Measurements from ENCODE around the gene MRPS23.
"Not testable (repeated sequence)": the region's sequence is repeated elsewhere in the genome, so short reads cannot be mapped to it uniquely, and the experiment has no call there.

The MRPS23 gene

DNA sequence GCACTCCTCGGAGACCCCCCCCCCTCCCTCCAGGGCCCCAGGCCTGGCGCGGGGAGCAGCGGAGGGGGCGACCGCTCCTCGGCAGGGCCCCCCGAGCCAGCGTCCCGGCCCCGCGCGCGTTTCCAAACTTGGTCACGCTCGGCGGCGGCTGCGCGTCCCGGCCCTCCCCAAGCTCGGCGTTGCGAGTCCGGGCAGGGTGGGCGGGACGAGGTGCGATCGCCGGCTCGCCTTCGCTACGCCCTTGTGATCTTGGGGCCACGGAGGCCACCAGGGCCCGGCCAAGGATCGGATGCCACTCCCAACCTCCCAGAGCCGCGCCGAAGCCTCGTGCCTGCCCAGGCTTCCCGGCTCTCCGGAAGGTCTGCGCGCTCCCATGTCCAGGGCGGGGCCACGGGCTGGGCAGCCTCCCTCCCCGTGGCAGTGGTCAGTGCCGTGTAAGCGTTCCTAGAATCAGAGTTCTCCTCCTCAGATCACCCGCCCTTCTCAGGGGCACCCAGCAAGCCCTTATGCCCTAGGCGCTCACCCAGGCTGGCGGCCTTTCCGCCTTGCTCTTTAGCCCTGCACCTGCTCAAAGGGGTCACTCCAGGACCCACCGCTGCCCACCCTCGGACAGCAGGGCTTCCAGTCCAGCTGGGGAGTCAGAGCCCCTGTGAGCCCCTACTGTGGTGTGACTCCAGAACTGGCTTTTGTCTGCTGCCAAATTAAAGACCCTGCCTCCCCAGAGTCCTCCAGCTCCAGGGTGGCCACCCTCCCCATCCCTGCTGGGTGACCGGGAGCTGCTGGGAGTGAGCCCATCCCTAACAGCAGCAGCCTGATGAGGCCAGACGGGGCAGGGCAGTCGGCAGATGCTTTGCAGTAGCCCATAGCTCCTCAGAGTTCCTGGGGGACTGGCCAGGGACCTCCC is 12.2 kb upstream of the MRPS23 start:
- DNase-seq: no peak

DNA sequence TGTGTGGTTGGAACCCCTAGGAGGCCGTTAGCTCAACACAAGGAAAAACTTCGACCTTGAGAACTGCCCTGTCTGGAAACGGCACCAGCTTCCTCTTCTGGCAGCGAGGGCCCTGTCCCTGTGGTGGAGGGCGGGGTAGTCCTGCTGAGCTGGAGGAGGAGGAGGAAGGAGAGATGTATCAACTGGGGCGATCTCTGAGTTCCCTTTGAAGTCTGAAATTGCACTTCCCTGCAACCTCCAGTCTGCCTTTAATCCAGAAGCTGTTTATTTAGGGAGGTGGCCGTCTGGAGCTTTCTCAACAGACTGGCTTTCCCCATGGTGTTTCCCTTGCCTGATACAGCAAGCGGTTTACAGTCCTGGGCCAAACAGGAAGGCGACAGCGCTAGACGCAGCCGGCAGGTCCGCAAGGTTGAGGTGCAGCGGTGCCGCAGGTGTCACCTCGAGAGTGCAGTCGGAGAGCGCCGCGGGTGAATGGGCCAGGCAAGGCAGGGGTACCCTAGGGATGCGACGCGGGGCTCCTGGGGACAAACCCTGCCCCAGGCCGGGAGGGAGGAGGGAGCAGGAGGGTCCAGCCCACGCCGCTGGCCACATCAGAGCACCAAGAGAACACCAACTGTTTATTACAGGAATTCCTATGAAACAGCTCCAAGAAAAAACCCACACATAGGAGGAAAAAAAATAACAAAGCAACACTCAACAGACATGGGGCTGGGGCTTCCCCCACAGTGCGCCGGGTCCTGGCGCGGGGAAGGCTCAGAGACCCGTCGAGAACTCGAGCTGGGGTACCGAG is 11.4 kb upstream of the MRPS23 start:
- no peak for DNase-seq

DNA sequence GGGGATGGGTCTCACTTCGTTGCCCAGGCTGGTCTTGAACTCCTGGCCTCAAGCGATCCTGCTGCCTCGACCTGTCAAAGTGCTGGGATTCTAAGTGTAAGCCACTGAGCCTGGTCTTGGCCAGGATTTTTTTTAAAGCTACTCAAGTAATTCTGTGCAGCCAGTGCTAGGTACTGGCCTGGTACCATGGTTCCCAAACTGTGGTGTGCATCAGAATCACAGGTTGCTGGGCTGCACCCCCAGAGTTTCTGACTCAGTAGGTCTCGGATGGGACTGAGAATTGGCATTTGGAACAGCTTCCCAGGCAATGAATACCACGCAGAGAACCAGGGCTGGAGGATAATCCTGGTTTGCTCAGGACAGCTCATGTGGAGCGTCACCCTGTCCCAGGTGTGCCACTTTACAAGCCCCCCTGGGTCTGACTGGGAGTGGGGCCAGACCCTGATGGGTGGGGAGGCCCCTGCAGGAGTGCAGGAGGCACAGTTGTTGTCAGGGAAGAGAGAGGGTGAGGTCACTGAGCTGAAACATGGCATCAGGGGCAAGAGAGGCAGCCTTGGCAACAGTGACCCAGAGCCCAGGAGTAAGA is 10.7 kb upstream of the MRPS23 start:
- DNase-seq: no peak

DNA sequence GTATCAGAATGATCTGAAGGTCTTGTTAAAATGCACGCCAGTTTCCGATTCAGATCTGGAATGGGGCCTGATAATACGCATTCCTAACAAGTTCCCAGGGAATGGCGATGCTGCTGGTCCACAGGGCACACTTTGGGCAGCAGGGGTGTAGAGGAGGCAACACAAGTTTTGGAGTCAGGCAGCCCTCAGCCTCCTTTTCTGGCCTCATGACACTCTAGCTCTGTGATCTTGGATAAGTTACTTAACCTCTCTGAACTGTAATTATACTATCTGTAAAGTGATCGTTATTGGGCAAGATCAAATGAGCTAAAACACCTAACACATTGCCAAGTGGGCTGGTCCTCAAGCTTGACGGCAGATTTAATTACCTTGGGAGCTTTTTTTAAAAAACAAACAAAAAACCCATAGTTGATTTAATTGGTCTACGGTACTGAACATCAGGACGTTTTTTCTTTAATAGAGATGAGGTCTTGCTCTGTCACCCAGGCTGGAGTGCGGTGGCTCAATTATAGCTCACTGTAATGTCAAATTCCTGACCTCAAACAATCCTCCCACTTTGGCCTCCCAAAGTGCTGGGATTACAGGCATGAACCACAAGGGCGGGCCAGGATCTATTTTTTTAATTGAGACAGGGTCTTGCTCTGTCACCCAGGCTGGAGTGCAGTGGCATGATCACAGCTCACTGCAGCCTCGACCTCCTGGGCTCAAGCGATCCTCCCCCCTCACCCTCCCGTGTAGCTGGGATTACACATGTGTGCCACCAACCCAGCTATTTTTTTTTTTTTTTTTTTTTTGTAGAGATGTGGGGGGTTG is 10.0 kb upstream of the MRPS23 start:
- no peak for DNase-seq

DNA sequence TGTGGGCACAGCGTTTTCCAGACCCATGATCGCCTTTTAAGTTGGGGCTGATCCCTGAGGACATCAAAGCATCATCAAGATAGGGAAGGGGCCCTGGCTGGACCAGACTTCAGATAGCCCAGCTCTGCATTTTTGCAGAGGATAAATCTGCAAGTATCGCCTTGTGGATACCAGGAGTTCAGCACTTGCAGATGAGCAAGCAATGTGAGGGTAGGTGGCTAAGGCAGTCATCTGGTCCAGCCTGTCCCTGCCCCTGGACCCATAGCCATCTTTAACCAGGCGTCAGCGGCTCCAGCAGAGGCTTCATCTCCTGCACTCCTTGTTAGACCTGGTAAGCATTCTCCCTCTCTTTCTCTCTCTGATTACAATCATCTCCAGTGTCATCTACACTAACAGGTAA is 9.0 kb upstream of the MRPS23 start:
- DNase-seq: no peak

DNA sequence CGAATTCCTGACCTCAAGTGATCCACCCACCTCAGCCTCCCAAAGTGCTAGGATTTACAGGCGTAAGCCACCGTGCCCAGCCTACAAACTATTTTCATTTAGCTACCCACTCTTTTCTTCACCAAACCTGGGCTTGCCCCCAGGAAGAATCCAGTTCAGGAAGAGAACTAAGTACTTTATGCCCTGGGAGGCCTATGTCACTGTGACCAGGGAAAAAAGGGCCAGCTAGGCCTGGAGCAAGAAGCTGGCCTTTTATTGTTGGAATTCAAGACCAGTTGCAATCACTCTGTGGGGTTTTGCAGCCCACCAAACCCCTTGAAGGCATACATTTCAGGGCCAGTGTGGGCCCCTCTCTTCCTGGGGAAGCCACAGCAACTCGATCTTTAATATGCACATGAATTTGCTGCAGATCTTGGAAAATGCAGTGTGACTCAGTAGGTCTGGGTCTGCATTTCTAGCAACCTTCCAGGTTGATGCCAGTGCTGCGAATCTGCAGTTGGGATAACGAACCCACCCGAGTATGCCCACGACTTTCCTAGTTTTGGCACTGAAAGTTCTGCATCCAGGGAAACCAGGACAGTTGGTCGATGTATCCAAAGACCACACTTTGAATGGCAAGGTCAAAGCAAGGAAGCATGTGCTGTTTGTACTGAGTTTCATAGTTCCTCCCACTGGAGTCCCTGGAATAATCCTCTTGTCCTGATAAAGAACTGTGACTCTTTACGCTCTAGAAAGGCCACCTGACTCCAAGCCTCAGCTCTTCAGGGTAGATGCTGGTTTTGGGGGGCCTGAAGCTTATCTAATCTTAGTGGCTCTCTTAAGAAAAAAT is 7.2 kb upstream of the MRPS23 start:
- DNase-seq: no peak

DNA sequence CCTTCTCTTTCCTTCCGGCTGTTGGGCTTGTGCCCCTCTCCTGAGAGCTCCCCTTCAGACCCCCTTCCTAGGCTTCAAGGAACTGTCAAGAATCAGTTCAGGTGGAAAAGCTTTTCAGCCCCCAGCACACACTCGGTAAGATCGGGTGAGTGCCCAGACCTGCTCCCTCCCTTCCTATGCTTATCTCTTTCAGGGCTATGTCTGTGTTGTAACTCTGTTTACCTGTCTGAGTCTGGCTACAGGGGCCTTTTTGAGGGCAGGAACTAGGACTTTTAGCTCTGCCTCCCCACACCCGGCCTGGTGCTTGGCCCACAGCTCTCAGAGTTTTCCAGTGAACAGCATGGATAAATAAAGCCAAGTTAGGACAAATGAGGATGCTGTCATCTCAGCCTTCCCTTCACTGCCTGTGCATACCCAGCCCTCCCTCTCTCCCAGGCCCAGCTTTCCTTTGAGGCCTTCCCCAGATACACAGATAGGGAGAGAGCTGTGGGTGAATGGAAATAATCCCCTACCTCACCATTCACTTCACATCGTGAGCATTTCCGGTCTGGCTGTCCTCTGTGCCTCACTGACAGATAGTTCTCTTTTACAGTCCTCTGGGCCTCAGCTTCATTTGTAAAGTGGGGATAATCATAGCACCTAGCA is 5.7 kb upstream of the MRPS23 start:
- DNase-seq: no peak

DNA sequence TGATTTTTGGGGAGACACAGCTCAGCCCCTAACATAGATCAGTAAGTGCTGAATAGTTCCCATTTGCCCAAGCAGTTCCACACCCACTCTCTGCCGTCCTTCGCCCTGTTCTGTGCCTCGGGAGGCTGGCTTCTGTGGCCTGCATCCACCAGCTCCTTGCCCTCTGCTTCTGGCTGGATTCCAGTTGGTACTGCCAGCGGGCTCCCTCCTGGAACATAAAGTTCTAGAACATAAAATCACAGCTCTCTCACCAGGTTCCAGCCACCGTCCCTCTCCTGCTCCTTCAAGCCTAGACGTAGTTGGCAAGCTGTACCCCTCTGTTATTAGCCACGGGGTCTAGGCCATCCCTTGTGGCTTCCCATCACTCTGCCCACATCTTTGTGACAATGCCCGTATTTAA is 3.9 kb upstream of the MRPS23 start:
- no peak for DNase-seq

DNA sequence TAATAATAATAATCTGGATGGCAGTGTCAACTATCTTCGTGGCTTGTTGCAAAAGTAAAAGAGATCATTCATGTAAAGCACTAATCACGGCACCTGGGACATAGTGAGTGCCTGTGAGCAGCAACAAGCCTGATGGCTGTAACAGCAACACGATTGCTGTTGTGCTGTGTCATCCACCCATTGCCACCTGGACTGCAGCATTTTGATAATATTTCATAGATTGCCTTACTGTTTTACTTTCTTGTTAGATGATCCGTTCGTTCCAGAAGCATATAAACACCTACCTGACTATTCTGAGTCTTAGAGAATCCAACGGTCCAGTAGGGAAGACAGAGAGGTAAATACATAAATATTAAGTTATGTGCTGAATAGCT is 3.1 kb upstream of the MRPS23 start:
- no peak for DNase-seq

DNA sequence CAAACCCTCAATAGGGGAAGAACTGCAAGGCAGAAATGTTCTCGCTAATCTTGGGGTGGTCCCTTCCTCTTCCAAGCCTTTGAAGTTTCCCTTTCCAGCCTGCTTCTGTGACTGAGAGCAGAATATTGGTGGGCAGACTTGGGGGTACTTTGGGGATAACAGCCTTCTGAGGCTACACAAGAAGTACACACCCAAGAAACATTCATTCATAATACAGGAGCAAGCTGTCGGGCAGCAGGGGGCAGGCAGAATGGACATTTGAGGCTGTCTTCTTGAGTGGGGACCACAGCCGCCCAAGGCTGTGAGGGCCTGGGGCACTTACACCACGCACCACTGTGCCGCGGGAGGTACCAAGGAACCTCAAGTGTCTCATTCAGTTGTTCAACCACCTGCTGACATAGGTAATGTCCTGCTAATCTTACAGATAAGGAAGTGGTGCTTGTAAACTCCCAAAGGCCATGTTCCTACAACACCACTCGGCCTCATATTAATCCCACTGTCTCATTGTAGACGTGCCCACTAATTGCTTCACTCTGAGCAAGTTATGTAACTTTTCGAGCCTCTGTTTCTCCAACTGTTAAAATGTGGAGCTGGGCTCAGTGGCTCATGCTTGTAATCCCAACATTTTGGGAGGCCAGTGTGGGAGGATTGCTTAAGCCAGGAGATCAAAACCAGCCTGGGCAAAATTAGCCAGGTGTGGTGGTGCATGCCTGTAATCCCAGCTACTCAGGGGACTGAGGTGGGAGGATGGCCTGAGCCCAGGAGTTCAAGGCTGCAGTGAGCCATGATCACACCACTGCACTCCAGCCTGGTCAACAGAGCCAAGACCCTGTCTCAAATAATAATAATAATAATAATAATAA is 2.5 kb upstream of the MRPS23 start:
- DNase-seq: no peak

DNA sequence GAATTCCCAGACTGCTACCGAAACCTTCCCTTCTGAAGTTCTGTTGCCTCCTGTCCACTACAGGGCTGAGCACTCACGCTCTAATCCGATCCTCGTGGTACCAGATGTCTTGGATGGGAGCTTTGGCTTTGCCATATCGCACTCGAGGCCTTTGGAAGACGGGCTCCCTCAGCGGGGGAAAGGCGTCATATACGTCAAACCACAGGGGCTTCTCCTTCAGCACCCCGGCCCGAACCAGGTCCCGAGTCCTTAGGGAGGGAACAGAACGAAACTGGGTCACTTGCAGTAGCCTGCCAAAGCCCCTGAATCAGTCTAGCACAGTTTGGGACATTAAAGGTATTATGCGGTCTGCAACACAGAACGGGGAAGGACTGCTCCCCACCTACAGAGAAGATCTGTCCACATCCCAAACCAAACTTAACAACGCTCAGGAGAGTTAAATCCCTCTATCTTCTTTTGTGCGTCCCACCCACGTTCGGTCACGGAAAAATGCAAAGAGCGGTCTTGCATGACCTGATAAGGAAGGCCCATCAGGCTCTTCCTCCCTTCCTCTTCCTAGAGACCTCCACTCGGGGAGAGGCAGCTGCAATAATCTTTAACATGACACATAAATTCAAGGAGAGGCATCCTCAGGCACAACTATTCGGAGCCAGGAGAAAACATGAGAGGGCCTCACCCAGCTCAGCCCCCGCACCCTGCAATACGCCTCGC is 526 bp downstream of the MRPS23 start:
- no peak for DNase-seq

DNA sequence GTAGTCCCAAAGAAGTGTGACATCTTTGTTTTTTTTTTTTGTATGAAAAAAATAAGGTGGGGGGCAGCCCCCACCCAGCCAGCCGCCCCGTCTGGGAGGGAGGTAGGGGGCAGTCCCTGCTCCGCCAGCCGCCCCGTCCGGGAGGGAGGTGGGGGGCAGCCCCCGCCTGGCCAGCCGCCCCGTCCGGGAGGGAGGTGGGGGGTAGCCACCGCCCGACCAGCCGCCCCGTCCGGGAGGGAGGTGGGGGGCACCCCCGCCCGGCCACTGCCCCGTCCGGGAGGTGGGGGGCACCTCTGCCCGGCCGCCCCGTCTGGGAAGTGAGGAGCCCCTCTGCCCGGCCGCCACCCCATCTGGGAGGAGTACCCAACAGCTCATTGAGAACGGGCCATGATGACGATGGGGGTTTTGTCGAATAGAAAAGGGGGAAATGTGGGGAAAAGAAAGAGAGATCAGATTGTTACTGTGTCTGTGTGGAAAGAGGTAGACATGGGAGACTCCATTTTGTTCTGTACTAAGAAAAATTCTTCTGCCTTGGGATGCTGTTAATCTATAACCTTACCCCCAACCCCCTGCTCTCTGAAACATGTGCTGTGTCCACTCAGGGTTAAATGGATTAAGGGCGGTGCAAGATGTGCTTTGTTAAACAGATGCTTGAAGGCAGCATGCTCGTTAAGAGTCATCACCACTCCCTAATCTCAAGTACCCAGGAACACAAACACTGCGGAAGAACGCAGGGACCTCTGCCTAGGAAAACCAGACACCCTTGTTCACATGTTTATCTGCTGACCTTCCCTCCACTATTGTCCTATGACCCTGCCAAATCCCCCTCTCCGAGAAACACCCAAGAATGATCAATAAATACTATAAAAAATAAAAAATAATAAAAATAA is 3.5 kb downstream of the MRPS23 start:
- DNase-seq: not testable (repeated sequence)

DNA sequence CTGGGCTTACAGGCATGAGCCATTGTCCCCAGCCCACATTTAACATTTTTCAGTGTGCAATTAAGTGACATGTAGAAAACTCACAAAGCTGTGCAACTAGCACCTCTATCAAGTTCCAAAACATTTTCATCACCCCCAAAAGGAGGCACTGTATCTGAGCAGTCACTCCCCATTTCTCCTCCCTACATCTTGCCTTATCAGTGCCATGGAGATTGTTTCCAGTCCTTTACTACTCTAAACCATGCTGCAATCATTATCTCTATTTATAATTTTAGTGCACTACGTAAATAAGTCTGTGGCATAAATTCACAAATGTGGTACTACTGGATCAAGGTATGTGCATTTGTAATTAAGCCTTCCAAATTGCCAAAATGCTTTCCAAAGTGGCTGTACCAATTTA is 7.6 kb downstream of the MRPS23 start:
- DNase-seq: no peak

DNA sequence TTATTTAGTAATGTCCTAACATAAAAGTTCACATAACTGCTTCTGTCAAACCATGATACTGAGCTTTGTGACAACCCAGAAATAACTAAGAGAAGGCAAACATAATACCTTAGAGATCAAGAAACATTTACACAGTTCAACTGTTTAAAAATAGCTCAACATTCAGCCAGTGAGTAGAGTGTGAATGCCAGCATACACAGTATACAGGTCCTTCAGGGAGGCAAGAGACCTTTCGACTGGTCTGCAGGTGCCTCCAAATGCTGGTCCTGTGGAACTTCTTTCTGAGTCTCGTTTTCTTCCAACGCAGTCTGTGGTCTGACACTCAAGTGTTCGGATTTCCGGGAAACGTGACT is 10.3 kb downstream of the MRPS23 start:
- no peak for DNase-seq

DNA sequence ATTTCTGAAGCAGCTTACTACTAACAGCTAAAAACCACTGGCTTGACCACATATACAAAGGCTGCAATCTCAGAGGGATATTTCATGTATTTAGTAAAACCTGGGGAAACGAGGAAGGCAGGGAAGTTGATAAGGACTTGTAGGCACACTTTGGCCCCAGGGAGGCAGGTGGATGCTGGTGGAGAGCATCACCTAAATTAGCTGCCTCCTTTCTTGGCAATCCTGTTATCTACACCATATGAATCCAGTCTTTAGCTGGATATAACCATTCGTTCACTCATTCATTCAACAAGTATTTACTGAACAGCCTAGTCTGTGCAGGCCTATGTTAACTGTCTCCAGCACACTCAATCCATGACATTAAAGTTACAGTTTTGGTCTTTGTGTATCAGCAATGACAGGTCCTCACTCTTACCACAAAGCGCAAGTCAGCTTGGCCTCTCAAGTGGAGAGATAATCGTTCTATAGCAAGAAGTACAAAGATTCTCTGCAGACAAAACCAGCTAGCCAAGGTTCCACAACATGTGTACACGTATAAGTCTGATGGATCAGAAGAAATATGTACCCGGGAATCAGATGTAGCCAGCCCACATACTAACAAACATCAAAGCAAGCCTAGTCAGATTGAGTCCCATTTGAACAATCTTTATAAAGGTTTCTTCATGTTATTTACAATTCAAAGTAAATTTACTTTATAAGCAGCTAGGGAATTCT is 10.8 kb downstream of the MRPS23 start:
- DNase-seq: no peak

DNA sequence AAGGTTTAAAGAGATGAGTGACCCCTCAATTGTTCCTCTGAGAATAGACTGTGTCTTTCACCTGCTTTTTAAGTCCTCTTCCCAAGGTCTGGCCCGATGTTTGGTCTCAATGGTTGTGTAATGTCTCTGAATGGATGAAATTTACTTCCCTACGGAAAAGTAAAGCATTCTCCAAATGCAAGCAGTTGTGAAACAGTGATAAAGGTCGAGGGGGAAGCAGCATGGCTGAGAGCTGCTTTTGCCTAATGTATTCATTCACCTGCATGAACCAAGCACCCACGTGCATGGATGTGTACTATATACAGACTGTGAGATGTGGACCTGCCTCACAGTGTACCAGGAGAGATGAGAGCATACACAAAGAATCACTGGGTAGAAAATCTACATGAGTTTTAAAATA is 11.4 kb downstream of the MRPS23 start:
- no peak for DNase-seq

DNA sequence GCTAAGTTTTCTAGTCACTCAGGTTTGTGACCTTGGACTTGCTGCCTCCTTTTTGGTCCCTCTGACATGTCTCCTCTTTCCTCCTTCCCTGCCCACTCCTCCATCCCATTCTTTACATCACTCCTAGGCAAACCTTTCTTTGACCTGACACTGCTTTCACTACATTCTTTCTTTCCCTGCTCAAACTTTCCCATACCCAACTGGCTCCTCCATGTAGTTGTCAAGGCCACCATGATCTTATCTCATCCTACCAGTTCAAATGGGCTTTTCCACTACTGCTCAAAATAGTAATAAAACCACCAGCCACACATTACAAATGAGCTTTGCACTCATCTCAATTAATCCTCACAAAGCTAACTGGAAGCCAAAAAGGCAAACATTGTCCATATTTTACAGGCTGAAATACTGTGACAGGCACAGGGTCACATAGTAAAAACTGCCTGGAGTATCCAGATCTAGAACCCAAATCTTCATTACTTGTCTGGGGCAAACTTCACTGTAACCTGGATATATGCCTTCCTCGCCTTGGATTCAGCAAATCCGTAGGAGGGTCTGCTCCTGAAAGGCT is 14.4 kb downstream of the MRPS23 start:
- no peak for DNase-seq

All from DMS79 (cell line).